RWPE1 (cell line): Measurements from ENCODE around the gene HLCS.
"Not testable (repeated sequence)": the region's sequence is repeated elsewhere in the genome, so short reads cannot be mapped to it uniquely, and the experiment has no call there.

Experiments used
- CTCF ChIA-PET: fragments of 350-600 bp; sonication (Branson Sonifier 250); formaldehyde crosslinking; extraction: SDS; loops from one replicate; lab custom pipeline; 2021; lab: Yijun Ruan, JAX
- POLR2A ChIA-PET: fragments of 400-600 bp; formaldehyde crosslinking; extraction: SDS; loops from one replicate; lab custom pipeline; 2020; ENCODE audit warnings: antibody characterized with exemption; ENCODE audit not compliant: low non-redundant PET; lab: Yijun Ruan, JAX
- DNase-seq: peaks from one replicate; pipeline ENCODE4 v3.0.0; 2012; ENCODE audit warnings: low spot score
- H3K27ac ChIP-seq: fragments of 450-650 bp; 2 replicates; pipeline ENCODE4 v1.5.1; 2017
- CTCF ChIP-seq: fragments of 450-650 bp; conservative IDR thresholded peaks from 2 replicates; pipeline ENCODE4 v1.5.1; 2017; ENCODE audit warnings: low read depth, mild to moderate bottlenecking

HLCS gene

GRCh38 chr21:37001441-37001840, 35.0 kb upstream of the HLCS start:
- CTCF ChIA-PET = interaction anchor here (1.0 kb wide), 1 partner anchor 74 kb away, joined by 4 read pairs; no protein-coding TSS in a partner anchor
- DNase-seq = no peak
- POLR2A ChIA-PET = no interaction called here
- no peak for TF ChIP-seq CTCF
- H3K27ac ChIP-seq = no peak overlapping the region

- POLR2A ChIA-PET = no interaction called here
- no peak for DNase-seq
- CTCF ChIA-PET = interaction anchor here (0.6 kb wide), 1 partner anchor 276 kb away, joined by 4 read pairs; no protein-coding TSS in a partner anchor
- H3K27ac ChIP-seq = no peak overlapping the region
- TF ChIP-seq CTCF = no peak
Measured at GRCh38 chr21:37000381-37000780, 33.9 kb upstream of the HLCS start.

DNA sequence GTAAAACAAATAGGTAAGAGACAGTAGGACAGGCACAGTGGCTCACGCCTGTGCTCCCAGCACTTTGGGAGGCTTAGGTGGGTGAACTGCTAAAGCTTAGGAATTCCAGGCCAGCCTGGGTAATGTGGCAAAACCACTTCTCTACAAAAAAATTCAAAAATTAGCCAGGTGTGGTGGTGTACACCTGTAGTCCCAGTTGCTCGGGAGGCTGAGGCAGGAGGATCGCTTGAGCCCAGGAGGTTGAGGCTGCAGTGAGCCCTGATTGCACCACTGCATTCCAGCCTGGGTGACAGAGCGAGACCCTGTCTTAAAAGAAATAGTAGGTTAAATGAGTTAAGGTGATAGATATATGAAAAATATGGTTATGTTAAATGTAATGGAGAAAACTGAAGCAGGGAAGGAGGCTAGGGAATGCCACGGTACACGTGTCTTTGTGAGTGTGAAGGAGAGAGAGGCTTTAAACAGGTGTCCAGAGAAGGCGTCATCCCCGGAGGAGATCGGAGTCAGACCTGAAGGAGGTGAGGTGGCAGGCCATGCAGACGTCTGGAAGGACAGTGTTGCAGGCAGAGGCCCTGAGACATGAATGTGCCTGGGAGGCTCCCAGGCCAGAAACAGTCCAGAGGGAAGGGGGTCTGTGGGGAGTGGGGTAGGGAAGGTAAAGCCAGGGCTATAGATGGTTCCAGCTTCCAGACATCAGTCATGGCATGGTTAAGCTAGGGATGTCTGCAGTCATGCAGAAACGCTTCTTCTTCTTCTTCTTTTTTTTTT, 32.8 kb upstream of the HLCS start:
- CTCF ChIA-PET = no interaction called here
- POLR2A ChIA-PET = no interaction called here
- TF ChIP-seq CTCF = no peak
- no peak for DNase-seq
- no peak overlapping the region for H3K27ac ChIP-seq

DNA sequence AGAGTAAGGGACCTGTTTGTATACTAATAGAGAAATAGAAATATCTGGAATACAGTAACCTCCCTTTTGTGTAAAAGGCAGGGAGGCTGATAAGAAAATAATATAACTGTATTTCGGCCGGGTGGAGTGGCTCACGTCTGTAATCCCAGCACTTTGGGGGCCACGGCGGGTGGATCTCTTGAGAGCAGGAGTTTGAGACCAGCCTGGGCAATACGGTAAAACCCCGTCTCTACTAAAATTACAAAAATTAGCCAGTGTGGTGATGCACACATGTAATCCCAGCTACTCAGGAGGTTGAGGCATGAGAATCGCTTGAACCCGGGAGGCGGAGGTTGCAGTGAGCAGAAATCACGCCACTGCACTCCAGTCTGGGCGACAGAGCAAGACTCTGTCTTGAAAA, 28.8 kb upstream of the HLCS start:
- POLR2A ChIA-PET, CTCF ChIA-PET, H3K27ac ChIP-seq, DNase-seq: not testable (repeated sequence)

DNA sequence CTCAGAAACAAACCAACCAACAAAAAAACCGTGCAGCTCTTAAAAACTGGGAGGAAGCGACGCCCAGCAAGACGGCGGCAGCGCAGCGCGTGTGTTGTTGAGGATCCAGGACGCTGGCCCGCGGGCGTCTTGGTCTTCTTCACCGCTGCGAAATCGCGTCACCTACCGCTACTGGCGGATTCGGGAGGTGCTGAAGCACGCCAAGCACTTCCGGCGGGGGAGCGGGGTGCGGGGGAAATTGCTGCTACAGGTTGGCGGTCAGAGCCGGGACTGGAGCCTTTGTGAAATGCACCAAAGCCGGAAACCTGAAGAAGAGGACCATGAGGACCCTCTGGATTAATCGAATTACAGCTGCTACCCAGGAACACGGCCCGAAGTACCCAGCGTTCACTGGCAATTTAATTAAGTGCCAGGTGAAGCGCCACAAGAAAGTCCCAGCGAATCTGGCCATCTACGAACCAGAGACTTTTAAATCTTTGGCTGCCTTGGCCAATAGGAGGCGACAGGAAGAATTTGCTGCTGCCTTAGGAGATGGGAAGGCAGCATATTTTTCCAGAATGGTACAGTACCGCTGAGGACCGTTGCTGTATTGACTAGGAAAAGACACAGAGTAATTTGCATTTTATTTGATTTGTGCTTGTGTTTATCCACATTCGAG, 28.2 kb upstream of the HLCS start:
- H3K27ac ChIP-seq = no peak overlapping the region
- POLR2A ChIA-PET = no interaction called here
- CTCF ChIA-PET = no interaction called here
- TF ChIP-seq CTCF = no peak
- no peak for DNase-seq

DNA sequence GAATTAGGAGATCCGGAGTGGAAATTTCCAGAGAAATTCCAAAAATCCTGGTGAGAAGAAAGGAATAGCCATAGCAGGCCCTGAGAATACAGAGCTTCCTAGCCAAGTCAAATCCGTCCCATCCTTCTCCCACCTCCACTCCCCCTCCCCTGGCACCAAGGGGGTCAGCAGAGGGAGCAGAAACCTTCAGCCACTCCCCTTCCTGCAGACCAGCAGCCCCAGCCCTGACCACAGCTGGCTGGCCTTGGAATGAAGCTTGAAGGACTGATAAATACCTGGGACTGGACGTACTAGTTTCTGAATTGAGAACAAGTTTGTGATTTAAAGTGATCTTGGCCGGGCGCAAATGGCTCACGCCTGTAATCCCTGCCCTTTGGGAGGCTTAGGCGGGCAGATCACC, 26.2 kb upstream of the HLCS start:
- POLR2A ChIA-PET = no interaction called here
- no peak for TF ChIP-seq CTCF

More for the DNA sequence above, 26.2 kb upstream of the HLCS start:
- CTCF ChIA-PET = no interaction called here
- DNase-seq = no peak
- H3K27ac ChIP-seq = no peak overlapping the region
